Measurements from ENCODE around the gene DIAPH3. TPM values are rescaled to one million over a fixed set of nuclear protein-coding genes. Genes with fewer than 3 reads are reported as not detected.

The DIAPH3 gene
- polyA plus RNA-seq, 2 of the 4 experiments (the other 2 are of a cell fraction) = 10.8 to 13.6 TPM

DNA sequence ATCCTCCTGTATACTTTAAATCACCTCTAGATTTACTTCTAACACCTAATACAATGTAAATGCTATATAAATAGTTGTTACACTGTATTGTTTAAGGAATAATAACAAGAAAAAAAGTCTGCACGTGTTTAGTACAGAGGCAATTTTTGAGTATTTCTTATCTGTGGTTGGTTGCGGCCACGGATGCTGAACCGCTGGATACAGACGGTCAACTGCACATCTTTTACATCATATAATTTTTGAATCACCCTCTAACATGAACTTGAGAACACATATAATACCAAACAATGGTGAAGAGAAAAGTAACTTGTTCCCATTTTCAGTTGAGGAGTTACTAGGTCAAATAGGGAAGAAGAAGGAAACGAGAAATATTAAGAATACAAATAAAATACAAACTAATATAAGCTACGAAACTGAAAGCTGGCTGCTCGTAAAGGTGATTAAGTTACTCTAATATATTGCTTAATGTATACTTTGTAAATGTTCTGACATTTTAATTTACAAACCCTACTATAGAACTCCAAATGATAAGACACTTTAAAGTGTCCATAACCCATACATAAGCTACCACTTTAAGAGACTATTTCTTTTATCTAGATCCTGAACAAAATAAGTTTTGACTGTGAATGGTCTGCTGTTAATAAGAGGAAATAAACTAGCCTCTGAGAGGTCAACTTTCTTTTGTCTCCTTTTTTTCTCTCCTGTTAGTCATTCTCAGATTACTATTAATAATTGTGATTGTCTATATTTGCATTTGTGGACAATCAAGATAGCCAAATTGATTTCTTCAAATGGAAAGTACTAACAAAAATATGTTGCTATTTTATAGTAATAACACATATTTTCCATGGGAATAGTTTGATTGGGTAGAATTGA is 457.4 kb downstream of the DIAPH3 start:
- TF ChIP-seq SMC3 (IDR thresholded peaks at IDR 0.05) (no peak), GATA3 (IDR thresholded peaks at IDR 0.05; ENCODE audit: borderline replicate concordance) (no peak), KDM5A (IDR thresholded peaks at IDR 0.05) (no peak), CBX8 (IDR thresholded peaks at IDR 0.05) (no peak), BHLHE40 (IDR thresholded peaks at IDR 0.05; ENCODE audit: low read depth, low read length) (no peak), RNF2 (IDR thresholded peaks at IDR 0.05; ENCODE audit: borderline replicate concordance, low read depth) (no peak), HDAC2 (IDR thresholded peaks at IDR 0.05) (no peak), BCL3 (IDR thresholded peaks at IDR 0.05) (no peak), SREBF2 (IDR thresholded peaks at IDR 0.05) (no peak), CTCF (IDR thresholded peaks at IDR 0.05) (no peak), EHF (CRISPR knock-in tag; IDR thresholded peaks at IDR 0.05) (no peak)
- Histone ChIP-seq H3K4me2 (no peak overlapping the region), H3K4me1 (no peaks in the 10 kb centered on the region), H3K27ac (no peak overlapping the region), H3K4me3 (no peak overlapping the region), H3K9me3 (no peaks in the 10 kb centered on the region)
- FAIRE-seq = no peak
- no peak for ATAC-seq
- ChIA-PET CTCF (no interaction called here), POLR2A (no interaction called here)
- no peak for DNase-seq (ENCODE audit: low read depth in 1 of 2, low spot score in 1 of 2)
- 91% methylated on average over 8 of the region's 8 CpGs for WGBS (ENCODE audit: missing lambda C conversion rate)

DNA sequence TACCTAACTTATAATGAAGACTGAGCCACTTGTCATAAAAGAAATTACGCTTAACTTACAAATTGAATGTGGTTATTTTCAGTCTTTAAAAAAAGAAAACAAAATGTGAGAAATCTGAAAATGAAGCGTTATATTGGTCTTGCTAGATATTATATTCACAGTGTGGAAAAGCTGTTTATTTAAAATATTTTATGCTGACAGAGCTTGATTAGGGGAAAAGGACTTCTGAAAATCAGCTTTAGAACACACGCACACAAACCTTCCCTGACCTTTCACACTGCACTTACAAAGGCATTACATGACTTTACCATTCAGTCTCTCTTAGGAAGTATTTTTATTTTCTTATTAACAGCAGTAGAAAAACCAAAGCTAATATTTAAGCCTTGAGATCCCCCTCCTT is 461.5 kb downstream of the DIAPH3 start:
- Histone ChIP-seq H3K9me3 (no peaks in the 10 kb centered on the region), H3K27ac (no peak overlapping the region), H3K4me3 (no peak overlapping the region), H3K4me1 (no peaks in the 10 kb centered on the region), H3K4me2 (no peak overlapping the region)
- ChIA-PET CTCF (interaction anchor here (1.4 kb wide), 1 partner anchor 69 kb away, joined by 4 read pairs; no protein-coding TSS in a partner anchor), POLR2A (no interaction called here)
- FAIRE-seq (no peak), ATAC-seq (no peak), DNase-seq (ENCODE audit: low read depth in 1 of 2, low spot score in 1 of 2) (no peak)
- TF ChIP-seq GATA3 (IDR thresholded peaks at IDR 0.05; ENCODE audit: borderline replicate concordance) (no peak), ZSCAN20 (CRISPR knock-in tag; IDR thresholded peaks at IDR 0.05) (no peak), MAZ (IDR thresholded peaks at IDR 0.05; ENCODE audit: borderline replicate concordance, low read depth, low read length) (no peak), RNF2 (IDR thresholded peaks at IDR 0.05; ENCODE audit: borderline replicate concordance, low read depth) (no peak), MAFK (IDR thresholded peaks at IDR 0.05; ENCODE audit: partially characterized antibody) (peak; percentile 28), ZC3H11A (IDR thresholded peaks at IDR 0.05) (no peak)
- WGBS (ENCODE audit: missing lambda C conversion rate) = 93% methylated on average over 3 of the region's 3 CpGs

GRCh38 chr13:59701261-59701660 is 462.5 kb downstream of the DIAPH3 start:
- no peak for FAIRE-seq
- no peak overlapping the region for H3K4me2 ChIP-seq
- DNase-seq (ENCODE audit: low read depth in 1 of 2, low spot score in 1 of 2) = no peak
- no peak for ATAC-seq
- no peaks in the 10 kb centered on the region for H3K9me3 ChIP-seq
- WGBS (ENCODE audit: missing lambda C conversion rate) = 80% methylated on average over 2 of the region's 2 CpGs
- POLR2A ChIA-PET = no interaction called here
- H3K4me1 ChIP-seq = no peaks in the 10 kb centered on the region
- TF ChIP-seq, protein P1, sequence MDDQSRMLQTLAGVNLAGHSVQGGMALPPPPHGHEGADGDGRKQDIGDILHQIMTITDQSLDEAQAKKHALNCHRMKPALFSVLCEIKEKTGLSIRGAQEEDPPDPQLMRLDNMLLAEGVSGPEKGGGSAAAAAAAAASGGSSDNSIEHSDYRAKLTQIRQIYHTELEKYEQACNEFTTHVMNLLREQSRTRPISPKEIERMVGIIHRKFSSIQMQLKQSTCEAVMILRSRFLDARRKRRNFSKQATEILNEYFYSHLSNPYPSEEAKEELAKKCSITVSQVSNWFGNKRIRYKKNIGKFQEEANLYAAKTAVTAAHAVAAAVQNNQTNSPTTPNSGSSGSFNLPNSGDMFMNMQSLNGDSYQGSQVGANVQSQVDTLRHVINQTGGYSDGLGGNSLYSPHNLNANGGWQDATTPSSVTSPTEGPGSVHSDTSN (IDR thresholded peaks at IDR 0.05) = no peak
- no peak for TF ChIP-seq RFX5 (IDR thresholded peaks at IDR 0.05)
- TF ChIP-seq KDM5A (IDR thresholded peaks at IDR 0.05) = no peak
- TF ChIP-seq ESRRA (IDR thresholded peaks at IDR 0.05; ENCODE audit: borderline replicate concordance, low read length) = no peak
- no peak for TF ChIP-seq POLR2AphosphoS2 (conservative IDR thresholded peaks at IDR 0.05; ENCODE audit: low read length)
- TF ChIP-seq MAFK (IDR thresholded peaks at IDR 0.05; ENCODE audit: partially characterized antibody) = no peak
- no peak for TF ChIP-seq REST (IDR thresholded peaks at IDR 0.05)
- no peak for TF ChIP-seq JUNB (IDR thresholded peaks at IDR 0.05)
- TF ChIP-seq, protein P2, sequence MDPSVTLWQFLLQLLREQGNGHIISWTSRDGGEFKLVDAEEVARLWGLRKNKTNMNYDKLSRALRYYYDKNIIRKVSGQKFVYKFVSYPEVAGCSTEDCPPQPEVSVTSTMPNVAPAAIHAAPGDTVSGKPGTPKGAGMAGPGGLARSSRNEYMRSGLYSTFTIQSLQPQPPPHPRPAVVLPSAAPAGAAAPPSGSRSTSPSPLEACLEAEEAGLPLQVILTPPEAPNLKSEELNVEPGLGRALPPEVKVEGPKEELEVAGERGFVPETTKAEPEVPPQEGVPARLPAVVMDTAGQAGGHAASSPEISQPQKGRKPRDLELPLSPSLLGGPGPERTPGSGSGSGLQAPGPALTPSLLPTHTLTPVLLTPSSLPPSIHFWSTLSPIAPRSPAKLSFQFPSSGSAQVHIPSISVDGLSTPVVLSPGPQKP (IDR thresholded peaks at IDR 0.05; ENCODE audit: low read depth, low read length) = no peak
- no peak for TF ChIP-seq SREBF2 (IDR thresholded peaks at IDR 0.05)
- TF ChIP-seq POLR2A (IDR thresholded peaks at IDR 0.05; ENCODE audit: low read length) = no peak
- no peak for TF ChIP-seq EHMT2 (IDR thresholded peaks at IDR 0.05; ENCODE audit: low read depth)
- no peak for TF ChIP-seq FOXS1 (CRISPR knock-in tag; IDR thresholded peaks at IDR 0.05)
- TF ChIP-seq MYC (IDR thresholded peaks at IDR 0.05; ENCODE audit: borderline replicate concordance, low read length) = no peak
- no peak for TF ChIP-seq GATA3 (IDR thresholded peaks at IDR 0.05; ENCODE audit: borderline replicate concordance)
- no peak for TF ChIP-seq CBX8 (IDR thresholded peaks at IDR 0.05)
- no peak overlapping the region for H3K27ac ChIP-seq
- H3K4me3 ChIP-seq = no peak overlapping the region
- CTCF ChIA-PET = no interaction called here
